GM12872 (cell line): Measurements from ENCODE around the gene NTRK3.

Source experiments
- TF ChIP-seq, protein P1 (sequence below): IDR thresholded peaks from 3 replicates; pipeline ENCODE4 v1.5.1; 2011; ENCODE audit warnings: low read depth, mild to moderate bottlenecking, low read length, moderate library complexity; ENCODE audit not compliant: insufficient read depth

NTRK3 gene

GRCh38 chr15:88177451-88177850, 79.1 kb downstream of the NTRK3 start:
- TF ChIP-seq, protein P1, sequence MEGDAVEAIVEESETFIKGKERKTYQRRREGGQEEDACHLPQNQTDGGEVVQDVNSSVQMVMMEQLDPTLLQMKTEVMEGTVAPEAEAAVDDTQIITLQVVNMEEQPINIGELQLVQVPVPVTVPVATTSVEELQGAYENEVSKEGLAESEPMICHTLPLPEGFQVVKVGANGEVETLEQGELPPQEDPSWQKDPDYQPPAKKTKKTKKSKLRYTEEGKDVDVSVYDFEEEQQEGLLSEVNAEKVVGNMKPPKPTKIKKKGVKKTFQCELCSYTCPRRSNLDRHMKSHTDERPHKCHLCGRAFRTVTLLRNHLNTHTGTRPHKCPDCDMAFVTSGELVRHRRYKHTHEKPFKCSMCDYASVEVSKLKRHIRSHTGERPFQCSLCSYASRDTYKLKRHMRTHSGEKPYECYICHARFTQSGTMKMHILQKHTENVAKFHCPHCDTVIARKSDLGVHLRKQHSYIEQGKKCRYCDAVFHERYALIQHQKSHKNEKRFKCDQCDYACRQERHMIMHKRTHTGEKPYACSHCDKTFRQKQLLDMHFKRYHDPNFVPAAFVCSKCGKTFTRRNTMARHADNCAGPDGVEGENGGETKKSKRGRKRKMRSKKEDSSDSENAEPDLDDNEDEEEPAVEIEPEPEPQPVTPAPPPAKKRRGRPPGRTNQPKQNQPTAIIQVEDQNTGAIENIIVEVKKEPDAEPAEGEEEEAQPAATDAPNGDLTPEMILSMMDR: no peak

GRCh38 chr15:88174571-88174970, 82.0 kb downstream of the NTRK3 start:
- TF ChIP-seq, protein P1: no peak

GRCh38 chr15:88166082-88166993, 90.2 kb downstream of the NTRK3 start:
- TF ChIP-seq, protein P1: no peak

- TF ChIP-seq, protein P1: no peak
Measured at GRCh38 chr15:88161636-88162035, 94.9 kb downstream of the NTRK3 start.

GRCh38 chr15:88155310-88155709, 101.2 kb downstream of the NTRK3 start:
- TF ChIP-seq, protein P1: no peak

GRCh38 chr15:88152672-88153071, 103.9 kb downstream of the NTRK3 start:
- TF ChIP-seq, protein P1: no peak

- TF ChIP-seq, protein P1: no peak
Measured at GRCh38 chr15:88147760-88148159, 108.8 kb downstream of the NTRK3 start.
